GM19351 (cell line): ENCODE results near the gene DNMT3B.
"Not testable (repeated sequence)": the region's sequence is repeated elsewhere in the genome, so short reads cannot be mapped to it uniquely, and the experiment has no call there.

Source experiments
- ATAC-seq: cut with Tn5 transposase; IDR thresholded peaks from one replicate; pipeline ENCODE4 v1.9.1; 2021; ENCODE audit warnings: mild to moderate bottlenecking, moderate library complexity; ENCODE audit not compliant: unreplicated experiment

Gene DNMT3B

DNA sequence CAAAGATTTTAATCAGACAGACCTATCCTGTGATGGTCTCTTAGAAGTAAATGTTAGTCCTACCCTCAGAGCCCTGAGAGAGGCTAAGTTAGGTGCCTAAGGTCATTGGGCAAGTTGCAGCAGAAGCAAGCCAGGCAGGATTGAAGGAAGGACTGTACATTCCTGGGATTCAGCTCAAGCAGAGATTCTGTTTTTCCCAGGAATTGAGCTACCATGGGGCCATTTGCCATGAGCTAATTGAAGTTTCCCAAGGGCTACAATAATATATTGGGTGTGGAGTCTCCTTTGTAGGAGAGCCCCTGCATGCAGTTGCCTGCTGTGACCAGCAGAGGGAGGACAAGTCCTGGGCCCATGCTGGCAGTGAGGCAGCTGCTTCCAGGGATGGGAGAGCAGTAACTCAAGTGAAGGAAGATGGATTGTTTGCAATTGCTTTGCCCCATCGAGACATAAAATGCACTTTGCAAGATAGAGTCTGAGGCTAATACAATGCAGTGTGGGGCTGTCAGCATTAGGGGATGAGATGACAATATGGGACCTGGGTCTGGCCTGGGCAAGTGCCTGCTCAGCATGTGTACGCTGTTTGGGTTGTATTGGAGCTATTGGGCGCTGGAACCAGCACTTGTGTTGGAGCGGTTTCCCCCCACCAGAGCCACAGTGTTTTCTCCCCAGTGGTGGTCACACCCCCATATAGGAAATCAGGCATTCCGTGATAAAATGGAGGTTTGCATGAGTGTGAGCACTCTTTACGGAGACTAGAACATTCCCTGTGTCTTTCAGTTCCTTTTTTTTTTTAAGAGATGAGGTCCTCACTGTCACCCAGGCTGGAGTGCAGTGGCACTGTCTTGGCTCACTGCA is 27.9 kb downstream of the DNMT3B start:
- peak; percentile 69 for ATAC-seq

DNA sequence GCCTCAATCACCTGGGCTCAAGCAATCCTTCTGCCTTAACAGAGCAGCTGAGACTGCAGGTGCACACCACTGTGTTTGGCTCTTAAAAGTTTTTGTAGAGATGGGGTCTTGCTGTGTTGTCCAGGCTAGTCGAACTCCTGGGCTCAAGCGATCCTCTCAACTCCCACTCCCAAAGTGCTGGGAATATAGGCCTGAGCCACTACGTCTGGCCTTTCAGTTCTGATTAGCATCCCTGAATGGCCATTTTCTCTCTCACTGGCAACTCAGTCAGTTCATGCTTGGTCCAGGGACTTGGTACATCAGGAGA is 28.5 kb downstream of the DNMT3B start:
- no peak for ATAC-seq

DNA sequence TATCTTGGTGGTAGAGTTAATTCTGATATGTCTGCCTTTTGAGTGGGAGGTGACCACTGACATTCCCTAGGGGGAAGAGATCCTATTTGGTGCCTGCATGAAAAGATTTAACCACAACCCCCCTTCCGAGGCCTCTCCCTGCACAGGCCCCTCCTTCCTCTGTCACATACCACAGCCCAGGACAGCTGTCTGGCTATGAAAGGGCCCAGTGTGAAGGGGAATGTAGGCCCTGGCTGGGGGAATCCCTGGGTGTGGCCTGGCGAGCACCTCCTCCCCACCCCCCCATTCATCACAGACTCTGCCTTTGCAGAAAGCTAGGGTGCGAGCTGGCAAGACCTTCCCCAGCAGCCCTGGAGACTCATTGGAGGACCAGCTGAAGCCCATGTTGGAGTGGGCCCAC is 30.1 kb downstream of the DNMT3B start:
- ATAC-seq = no peak

DNA sequence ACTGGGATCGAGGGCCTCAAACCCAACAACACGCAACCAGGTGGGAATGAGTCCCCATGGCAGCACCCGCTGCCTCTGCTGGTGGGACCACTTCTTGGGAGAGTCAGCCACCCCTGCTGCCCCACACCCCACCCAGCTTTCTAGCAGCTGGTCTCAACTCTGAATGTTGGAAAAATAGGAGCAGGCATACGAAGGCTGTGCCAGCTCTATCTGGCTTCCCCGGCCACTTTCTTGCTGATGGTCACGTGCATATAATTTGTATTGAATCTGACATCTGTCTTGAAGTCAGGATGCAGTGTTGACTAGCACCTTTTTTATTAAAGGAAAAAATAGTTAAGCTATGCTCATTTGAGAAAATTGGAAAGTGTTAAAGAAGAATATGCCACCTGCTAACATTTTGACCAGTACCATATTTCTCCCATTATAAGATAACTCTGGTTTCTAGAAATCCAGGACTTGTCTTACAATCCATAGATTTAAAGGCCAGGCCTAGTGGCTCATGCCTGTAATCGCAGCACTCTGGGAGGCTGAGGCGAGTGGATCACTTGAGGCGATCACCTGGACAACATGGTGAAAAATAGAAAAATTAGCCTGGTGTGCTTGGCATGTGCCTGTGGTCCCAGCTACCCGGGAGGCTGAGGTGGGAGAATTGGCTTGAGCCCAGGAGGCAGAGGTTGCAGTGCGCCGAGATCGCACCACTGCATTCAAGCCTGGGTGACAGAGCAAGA is 30.7 kb downstream of the DNMT3B start:
- no peak for ATAC-seq

DNA sequence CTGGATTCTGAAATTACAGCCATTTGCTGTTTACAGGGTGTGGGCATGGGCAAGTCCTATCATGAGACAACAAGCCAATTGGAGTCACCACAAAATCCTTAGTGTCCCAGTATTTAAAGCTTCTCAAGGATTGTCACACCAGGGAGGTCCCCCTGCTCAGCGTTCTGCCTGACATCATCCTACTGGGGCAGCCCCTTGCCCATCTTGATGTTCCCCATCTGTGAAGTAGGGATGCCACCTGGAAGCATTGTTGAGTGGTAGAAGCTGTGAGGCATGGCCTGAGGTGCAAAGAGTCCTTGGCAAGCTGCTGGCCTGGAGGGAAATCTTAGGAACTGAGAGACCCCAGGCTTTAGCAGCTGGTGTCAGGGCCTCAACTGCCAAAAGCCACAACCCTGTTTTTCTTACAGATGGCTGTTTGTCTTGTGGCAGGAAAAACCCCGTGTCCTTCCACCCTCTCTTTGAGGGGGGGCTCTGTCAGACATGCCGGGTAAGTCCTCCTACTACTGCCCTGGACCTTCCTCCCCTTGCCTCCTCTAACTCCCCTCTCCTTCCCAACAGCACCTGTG is 34.3 kb downstream of the DNMT3B start:
- no peak for ATAC-seq

DNA sequence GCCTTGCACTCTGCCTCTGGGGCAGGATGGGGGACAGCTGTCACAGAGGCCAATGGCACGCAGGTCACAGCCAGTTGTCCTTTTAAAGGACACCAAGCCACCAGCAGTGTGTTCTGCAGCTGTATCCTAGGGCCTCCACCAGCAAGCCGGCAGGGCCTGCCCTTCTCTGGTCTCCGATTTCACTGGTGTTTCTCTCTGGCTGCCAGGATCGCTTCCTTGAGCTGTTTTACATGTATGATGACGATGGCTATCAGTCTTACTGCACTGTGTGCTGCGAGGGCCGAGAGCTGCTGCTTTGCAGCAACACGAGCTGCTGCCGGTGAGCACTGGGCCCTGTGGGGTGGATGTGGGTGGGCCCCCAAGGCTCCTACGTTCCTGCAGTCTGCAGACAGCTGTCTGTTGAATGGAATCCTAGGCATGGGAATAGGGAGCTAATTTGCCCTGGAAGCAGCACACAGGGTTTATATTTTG is 34.8 kb downstream of the DNMT3B start:
- ATAC-seq = no peak

DNA sequence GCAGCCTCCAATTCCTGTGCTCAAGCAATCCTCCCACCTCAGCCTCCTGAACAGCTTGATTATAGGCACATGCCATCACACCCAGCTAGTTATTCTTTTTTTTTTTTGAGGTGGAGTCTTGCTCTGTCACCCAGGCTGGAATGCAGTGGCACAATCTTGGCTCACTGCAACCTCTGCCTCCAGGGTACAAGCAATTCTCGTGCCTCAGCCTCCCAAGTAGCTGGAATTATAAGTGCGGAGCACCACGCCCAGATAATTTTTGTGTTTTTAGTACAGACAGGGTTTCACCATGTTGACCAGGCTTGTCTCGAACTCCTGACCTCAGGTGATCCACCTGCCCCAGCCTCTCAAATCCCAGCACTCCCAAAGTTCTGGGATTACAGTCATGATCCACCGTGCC is 35.4 kb downstream of the DNMT3B start:
- ATAC-seq = not testable (repeated sequence)

DNA sequence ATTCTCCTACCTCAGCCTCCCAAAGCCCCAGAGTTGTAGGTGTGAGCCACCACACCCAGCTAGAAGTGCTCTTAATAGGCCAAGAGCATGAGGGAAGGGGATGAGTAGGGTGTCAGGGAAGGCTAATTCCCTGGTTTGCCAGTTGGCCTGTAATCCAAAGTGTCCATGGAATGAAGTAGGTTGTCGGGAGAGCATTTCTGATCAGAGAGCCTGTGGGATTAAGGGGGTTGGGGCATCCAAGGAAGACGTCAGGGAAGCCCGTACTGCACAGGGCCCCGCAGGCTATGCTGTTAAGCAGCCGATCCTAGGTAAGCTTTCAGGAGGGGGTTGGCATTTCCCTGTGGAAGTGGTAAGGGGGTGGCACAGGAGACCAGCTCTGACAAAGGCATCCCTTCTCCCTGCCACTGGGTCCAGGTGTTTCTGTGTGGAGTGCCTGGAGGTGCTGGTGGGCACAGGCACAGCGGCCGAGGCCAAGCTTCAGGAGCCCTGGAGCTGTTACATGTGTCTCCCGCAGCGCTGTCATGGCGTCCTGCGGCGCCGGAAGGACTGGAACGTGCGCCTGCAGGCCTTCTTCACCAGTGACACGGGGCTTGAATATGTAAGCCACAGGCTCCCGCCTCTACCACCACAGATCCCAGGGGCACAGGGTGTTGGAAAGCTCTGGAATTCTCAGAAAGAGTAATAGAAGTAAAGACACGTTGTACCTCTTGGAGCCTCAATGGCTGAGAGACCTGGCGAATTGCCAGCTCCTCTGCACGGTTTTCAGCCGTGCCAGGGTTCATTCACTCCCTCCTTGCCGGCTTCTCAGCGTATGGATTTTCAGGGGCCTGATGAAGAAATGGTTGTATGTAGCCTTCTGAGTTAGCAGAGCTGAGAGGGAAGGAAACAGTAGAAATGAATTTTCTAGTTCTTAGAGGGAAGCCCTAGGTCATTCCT is 36.1 kb downstream of the DNMT3B start:
- ATAC-seq = no peak

DNA sequence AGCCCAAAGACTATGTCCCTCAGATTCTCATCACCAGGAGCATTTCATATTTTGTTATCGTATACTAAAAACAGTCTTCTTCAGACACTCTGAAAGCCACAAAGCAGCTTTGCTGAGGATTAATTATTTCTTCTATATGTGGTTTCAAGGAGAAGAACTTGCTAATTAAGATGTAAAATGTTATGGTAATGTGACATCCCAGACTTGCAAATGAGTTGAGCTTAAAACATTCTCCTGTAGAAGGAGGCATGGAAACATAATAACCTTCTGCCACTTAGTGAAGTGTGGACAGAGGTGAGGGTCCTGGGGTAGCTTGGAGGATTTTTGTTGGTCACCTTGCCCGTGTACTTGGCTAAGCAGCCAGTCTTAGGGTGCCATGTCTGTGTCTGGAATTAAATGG is 40.9 kb downstream of the DNMT3B start:
- ATAC-seq = no peak

DNA sequence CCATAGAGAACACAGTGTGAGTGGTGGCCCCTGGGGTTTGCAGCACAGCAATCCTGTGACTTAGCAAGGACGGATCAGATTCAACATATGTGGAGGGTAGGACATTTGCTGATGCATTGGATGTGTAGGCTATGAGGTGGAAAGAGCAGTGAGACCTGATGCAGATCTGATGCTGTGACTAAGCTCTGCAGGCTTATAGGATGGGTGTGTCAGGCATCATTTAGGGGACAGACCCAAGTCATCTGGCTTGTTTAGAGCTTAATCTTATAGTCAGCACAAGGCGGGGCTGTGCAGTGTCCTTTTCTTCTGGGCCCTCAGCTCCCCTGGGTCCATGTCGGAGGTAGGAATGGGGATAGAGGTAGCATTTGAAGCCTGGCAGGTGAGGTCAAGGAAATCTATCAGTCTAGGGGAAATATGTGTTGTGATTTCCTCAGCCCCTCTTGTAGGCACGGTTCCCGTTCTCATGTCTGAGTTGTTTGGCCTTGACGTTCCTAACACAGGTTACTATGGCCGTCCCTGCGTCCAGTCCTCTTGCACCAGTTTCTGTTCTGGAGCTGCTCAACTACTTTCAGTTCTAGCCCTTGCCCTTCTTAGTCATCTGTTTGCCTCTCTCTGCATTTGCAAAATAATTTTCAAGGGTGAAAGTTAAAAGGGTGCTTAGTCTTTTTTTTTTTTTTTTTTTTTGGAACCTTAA is 42.0 kb downstream of the DNMT3B start:
- ATAC-seq = no peak

DNA sequence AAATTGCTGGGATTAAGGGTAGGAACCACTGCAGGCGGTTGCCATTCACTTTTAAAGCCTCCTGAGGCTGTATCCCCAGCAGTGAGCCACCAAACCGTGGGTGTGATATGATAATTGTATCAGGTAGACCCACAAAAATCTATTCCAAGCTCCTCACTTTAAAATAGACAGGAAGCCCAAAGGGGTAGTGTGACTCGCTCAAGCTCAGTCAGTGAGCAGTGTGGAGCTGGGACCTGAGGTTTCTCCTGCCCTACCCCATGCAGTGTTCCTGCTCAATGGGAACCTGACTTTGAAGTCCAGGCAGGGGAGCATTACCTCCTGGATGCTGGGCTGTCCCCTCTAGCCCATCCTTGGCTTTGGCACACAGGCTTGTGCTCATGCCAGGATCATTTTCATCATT is 42.6 kb downstream of the DNMT3B start:
- ATAC-seq = no peak

DNA sequence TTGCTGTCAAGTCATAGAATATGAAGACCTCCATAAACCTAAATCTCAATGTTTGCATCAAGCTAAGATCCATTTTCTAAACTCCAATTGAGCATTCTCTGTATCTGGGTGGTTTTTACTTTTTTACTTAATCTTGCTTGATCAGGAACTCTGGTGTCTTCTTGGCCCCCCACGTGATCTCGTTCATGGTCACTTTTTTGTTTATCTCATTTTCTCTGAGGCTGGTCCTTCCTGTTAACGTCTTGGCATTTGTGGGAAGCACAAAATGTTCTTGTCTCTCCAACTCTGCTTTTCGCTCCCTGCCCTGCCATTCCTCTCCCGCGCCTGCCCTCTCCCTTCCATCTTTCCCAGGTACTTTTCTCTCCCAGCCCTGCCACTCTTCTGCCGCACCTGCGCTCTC is 43.5 kb downstream of the DNMT3B start:
- ATAC-seq = no peak

DNA sequence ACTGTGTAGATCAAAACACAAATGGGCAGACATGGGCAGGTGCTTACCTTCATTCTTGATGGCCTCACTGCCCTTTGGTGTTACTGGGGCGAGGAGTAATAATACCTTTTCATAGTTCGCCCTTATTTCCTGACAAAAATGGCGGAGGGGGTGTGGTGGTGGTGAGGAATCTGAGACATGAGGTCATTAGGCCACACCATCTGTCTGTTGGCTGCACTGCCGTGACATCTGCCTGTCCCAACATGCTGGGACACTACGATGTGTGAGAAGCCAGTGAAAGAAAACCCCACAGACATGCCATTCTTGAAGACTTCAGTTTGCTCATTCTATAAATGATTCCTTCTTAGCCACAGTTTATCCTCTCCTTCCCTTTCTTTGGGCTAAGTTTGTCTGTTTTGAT is 44.2 kb downstream of the DNMT3B start:
- no peak for ATAC-seq

DNA sequence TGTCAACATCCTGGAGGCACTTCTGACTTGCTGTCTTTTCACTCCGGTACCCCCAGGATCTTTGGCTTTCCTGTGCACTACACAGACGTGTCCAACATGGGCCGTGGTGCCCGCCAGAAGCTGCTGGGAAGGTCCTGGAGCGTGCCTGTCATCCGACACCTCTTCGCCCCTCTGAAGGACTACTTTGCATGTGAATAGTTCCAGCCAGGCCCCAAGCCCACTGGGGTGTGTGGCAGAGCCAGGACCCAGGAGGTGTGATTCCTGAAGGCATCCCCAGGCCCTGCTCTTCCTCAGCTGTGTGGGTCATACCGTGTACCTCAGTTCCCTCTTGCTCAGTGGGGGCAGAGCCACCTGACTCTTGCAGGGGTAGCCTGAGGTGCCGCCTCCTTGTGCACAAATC is 45.5 kb downstream of the DNMT3B start:
- no peak for ATAC-seq

DNA sequence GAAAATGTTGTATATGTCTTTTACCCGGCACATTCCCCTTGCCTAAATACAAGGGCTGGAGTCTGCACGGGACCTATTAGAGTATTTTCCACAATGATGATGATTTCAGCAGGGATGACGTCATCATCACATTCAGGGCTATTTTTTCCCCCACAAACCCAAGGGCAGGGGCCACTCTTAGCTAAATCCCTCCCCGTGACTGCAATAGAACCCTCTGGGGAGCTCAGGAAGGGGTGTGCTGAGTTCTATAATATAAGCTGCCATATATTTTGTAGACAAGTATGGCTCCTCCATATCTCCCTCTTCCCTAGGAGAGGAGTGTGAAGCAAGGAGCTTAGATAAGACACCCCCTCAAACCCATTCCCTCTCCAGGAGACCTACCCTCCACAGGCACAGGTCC is 46.3 kb downstream of the DNMT3B start:
- ATAC-seq = no peak

DNA sequence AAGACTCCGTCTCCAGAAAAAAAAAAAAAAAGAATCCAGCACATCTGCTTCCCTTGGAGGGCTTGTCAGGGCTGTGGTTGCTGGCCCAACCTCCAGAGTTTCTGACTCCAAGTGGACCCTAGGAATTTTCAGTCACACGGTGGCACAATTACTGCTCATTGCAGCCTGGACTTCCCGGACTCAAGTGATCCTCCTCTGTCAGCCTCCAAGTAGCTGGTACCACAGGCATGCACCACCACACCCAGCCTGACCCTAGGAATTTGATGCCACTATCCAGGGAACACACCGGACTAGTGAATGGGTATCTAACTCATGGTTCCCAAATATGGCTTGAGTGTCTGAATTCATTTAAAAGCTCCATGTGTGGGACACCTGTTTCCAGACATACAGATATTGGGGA is 47.7 kb downstream of the DNMT3B start:
- no peak for ATAC-seq

DNA sequence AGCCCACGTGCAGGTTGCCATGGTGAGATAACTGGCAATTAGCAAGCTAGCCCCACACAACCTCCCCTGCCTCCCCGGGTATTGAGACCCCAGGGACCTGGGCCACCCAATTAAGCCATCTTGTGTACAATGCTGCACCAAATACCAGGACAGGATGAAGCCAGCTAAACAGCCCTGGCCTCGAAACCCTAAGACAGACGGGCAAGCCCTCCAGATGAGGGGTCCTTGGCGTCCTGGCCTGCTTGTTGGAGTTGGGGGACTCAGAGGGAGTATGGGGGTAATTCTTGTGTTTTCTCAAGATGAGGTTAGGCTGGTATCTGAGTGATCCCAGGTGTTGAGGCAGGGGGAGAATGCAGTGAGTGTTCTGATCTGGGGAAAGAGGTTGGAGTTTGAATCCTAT is 48.8 kb downstream of the DNMT3B start:
- no peak for ATAC-seq

DNA sequence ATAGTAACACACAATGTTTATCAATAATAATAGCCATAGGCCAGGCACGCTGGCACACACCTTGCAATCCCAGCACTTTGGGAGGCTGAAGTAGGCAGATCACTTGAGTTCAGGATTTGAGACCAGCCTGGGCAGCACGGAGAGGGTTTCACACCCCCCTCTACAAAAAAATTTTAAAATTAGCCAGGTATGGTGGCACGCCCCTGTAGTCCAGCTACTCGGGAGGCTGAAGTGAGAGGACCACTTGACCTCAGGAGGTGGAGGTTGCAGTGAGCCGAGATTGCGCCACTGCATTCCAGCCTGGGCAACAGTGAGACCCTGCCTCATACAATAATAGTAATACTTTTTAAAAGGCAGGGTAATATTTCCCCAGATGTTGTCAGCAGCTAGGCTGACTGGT is 49.7 kb downstream of the DNMT3B start:
- no peak for ATAC-seq

DNA sequence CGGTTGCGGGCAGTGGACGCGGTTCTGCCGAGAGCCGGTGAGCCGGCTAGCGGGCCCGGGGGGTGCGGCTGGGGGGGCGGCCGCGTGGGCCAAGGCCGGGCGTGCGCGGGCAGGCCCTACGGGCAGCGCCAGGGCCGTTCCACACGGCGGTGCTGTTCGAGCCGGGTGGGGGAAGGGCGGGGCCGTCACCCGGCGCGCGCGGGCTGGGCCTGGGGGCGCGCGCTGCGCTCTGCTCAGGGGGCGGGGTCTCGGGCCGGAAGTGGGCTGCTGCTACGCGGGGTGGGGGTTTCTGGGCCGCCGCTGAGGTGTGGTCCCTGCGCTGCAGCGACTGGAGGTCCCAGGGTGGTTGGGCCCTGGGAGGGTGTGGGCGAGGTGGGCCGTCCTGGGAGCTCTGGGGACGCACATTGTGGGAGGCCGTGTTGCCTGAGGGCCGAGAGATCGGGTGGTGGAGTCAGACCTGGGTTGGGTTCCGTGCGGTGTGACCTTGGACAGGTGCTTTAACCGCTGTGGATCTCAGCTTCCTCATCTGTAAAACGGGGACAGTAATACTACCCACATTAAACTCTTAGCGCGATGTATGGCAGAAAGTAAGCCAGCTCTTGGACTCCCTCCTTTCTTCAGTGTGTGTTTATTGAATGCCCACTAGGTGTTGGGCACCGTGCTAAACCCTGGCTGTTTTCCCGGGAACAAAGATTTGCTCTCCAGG is 58.0 kb downstream of the DNMT3B start:
- peak; percentile 65 for ATAC-seq
